Stimulated activated CD4-positive, alpha-beta T cell treated with anti-CD3 and anti-CD28 coated beads, Interleukin-15, amount 100 ng/mL, for 24 hours (primary cell): ENCODE results near the gene HOXA4.

Source experiments
- DNase-seq: peaks from one replicate; pipeline ENCODE4 v3.0.0-alpha.2; 2020

Gene HOXA4

GRCh38 chr7:27169658-27170425 lies 39.3 kb upstream of the HOXA4 start:
- no peak for DNase-seq

DNA sequence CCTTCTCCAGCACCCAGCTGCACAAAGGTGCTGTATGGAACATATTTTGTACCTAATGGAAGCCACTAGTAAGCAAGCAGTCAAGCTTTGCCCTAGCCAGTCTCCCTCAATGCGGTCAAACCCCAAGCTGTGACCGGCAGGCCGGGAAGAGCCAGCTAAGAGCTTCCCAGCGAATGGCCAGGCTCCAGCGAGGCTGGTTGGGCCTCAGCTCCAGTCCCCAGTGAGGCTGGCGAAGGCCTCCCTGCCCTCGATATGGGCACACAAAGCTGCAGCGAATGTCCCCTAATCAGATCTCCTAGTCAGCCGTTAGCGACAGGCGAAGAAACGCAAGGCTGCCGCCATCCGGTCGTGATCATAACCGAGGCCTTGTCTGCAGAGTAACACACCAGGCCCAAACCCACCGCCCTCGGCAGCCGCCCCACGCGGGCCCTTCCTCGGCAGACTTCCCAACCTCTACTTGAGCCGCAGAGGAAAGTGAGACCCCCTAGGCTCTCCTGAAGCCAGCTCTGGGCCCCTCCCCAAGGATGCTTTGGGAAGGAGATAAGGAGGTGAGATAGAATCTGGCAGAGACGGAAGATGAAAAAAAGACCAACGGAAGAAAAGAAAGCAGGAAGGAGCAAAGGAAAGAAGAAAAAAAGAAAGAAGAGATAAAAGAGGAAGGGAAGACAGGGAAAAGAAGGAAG lies 37.8 kb upstream of the HOXA4 start:
- DNase-seq: peak; percentile 56

DNA sequence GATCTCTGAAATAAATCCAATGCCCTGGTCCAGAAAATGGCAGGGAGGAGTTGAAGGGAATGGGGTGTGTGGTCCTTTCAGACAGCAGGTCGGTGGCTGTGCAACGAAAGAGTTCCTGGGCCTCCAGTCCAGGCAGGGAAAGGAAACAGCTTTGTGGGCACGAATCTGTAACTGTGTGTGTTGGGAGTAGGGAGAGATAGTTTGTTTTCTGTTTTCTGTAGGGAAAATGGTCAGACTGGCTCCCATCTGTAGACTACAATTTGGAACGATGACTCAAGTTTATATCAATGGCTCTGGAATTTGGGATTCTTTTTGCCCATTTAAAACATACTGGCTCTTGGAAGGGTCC lies 37.3 kb upstream of the HOXA4 start:
- DNase-seq: no peak

GRCh38 chr7:27166531-27167505 lies 36.3 kb upstream of the HOXA4 start:
- DNase-seq: no peak

GRCh38 chr7:27165996-27166530 lies 35.5 kb upstream of the HOXA4 start:
- DNase-seq: no peak

DNA sequence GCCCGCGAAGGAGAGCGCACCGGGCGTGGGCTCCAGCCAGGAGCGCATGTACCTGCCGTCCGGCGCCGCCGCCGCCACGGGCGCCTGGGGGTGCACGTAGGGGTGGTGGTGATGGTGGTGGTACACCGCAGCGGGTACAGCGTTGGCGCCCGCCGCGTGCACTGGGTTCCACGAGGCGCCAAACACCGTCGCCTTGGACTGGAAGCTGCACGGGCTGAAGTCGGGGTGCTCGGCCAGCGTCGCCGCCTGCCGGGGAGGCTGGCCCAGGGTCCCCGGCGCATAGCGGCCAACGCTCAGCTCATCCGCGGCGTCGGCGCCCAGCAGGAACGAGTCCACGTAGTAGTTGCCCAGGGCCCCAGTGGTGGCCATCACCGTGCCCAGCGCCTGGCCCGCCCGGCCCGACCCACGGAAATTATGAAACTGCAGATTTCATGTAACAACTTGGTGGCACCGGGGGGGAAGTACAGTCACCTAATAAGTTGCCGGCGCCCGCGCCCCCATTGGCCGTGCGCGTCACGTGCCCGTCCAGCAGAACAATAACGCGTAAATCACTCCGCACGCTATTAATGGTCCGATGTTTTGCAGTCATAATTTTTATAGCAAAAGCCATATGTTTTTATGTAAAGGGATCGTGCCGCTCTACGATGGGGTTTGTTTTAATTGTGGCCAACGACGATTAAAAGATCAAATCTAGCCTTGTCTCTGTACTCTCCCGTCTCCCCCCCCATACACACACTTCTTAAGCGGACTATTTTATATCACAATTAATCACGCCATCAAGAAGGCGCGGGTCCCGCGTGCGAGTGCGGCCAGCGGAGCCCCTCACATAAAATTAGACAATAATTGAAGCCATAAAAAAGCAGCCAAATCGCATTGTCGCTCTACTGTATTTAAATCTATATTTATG lies 34.8 kb upstream of the HOXA4 start, which contains the start of gene HOXA9:
Gene HOXA9 (minus strand): TSS at position 449 of the 907 bp plus-strand sequence. CDS start 80 bp downstream, at position 369.
- DNase-seq: no peak

GRCh38 chr7:27164367-27165088 lies 34.0 kb upstream of the HOXA4 start:
- no peak for DNase-seq

- no peak for DNase-seq
These were observed 33.4 kb upstream of the HOXA4 start for GRCh38 chr7:27164045-27164366.

DNA sequence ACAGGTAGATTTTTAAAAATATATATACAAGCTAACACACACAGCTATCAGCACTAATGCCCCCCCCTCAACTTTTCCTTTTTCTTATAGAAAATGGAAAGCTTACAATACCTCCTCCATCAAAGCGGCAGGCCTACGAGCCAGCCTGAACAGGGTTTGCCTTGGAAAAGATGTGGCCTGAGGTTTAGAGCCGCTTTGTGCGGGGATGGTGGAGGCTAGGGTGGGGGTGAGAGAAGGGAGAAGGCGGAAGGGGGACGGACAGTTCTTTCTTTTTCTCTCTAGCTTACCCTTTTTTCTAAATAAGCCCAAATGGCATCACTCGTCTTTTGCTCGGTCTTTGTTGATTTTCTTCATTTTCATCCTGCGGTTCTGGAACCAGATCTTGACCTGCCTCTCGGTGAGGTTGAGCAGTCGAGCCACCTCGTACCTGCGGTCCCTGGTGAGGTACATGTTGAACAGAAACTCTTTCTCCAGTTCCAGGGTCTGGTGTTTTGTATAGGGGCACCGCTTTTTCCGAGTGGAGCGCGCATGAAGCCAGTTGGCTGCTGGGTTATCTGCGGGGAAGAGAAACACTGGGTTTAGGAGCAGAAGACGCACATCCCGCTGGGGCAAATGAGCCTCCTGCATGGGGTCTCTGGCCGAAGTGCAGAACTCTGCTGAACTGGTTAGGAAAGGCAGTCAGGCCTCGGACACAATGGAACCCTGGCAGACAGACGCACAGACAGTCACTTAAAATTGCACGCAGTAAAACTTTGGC lies 32.9 kb upstream of the HOXA4 start:
- DNase-seq: no peak

DNA sequence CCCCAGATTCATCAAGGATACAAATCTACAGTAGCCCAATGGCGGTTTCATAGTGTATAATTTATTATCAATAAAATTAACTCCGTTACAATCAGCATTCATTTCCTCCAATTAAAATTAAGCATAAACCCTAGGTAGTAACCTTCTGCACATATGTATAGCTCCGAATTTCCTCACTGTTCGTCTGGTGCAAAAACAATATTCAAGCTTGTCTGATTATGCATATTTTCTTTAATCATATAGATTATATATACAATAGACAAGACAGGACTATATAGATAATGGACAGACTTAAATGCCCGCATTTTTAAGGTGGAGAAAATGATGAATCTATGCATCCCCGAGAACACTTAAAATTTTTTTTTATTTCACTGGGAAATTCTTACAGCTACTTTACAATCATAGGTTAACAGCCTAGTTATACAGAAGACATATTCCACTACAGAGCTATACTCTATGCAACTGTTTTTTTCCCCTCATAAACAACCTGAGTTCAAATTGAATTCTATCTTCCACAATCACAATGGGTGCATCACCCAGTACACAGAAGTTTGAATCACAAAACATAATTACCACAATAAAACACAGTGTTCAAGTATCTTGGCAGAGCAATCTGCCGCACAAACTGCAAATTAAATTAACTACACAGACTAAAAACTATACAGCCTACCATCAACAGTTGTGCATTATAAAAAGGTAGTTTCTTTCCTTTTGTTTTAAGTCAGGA lies 32.2 kb upstream of the HOXA4 start:
- no peak for DNase-seq

DNA sequence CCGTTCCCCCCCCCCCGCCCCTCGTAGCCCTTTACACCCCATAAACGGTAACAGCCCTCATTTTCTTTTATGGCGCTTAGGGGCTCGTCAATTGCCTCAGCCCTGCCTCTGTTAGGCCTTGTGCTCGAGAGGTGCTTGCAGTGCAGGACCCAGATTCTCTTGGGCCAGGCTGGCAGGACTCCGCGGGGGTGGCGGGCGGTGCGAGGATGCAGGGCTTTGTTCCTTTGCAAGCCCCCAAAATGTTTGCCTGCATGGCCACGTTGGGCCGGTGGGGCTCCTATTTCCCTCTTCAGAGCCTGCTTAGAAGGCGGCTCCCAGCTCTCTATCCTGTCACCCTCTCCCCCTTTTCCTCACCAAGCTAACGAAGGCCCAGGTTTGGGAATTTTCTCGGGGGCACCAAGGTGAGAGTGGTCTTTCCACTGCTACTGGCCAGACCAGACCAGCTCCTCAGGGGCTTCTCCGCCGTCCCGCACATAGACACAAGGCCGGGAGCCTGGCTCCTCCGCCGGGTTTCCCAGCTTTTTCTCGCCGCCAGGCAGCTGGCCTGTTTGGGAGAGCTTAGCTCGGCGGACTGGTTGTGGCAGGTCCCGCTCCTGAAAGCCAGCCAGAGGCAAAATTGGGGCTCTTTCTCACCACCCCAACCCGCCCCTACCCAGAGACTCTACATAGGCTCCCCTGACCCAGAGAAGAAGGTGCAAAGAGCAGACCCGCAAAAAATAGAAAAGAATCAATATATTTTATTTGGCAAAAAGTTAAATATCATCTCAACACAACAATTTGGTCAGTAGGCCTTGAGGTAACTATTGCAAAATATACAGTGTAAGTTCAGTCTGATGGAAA lies 31.4 kb upstream of the HOXA4 start:
- DNase-seq: no peak

GRCh38 chr7:27161214-27161720 lies 30.7 kb upstream of the HOXA4 start:
- no peak for DNase-seq

DNA sequence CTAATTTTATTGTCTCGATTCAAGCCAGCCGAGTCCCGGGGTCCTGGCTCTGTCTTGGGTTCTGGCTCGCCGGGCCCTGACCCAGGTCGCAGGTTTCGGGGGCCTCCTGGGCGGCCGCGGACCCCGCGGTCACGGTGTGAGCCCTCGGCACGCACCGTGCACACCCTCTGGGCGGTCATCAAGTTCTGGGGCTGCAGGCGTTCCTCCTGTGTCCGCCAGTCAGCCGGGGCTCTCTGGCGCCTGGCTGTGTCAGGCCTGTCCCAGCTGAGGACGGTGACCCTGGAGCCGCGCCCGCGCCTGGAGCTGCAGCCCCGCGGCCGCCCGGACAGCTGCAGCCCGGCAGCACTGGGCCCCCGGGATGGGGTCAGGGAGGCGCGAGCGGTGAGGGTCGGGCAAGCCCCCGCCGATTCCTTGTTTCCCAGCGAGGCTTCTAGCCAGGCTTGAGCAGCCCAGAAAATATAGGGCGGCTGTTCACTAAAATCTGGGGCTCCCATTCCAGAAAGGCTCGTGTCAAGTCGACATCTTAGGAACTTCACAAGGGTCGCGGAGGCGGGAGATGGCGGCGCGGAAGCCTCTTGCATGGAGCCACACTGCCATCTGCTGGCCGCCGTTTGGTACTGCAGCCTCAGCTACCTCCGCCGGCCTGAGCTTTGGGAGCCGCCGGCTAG lies 30.1 kb upstream of the HOXA4 start:
- peak; percentile 88 for DNase-seq

DNA sequence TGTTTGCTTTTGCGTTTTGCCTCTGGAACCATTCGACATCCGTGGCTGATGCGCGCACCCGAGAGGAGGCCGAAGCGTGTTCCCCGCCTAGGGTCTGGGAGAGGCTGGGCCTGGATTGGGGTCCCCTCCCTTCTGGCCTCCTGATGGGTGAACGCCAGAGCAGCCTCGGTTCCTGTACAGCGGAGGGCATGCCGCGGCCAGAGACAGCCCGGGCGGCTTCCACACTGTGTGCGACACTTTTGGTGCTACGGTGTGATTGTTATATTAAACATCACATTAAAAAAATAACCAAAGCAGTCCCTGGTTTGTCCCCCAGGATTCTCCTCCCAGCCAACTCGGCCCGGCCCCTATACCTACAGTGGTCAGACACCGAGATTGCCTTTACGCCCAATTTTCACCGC lies 29.6 kb upstream of the HOXA4 start:
- no peak for DNase-seq

- DNase-seq: no peak
These were observed 28.9 kb upstream of the HOXA4 start for GRCh38 chr7:27159266-27160144.

GRCh38 chr7:27158436-27159265 lies 28.1 kb upstream of the HOXA4 start:
- DNase-seq: no peak
